Measurements from ENCODE around the gene ADGRB2. TPM values are rescaled to one million over a fixed set of nuclear protein-coding genes. Genes with fewer than 3 reads are reported as not detected.

ADGRB2 gene
- total and polyA plus RNA-seq, 2 experiments from 2014 or later = 0.51 to 3.6 TPM

- Histone ChIP-seq H3K27me3 (replicated peaks; ENCODE audit: insufficient read depth) (no peaks in the 10 kb centered on the region), H3K9me3 (ENCODE audit: low read depth) (no peaks in the 10 kb centered on the region), H3K36me3 (ENCODE audit: low read depth) (no peaks in the 10 kb centered on the region), H3K4me2 (ENCODE audit: unreplicated experiment) (no peak overlapping the region), H3K9me2 (ENCODE audit: insufficient read depth) (no peaks in the 10 kb centered on the region), H3K4me1 (ENCODE audit: insufficient read depth) (peaks cover 27% of the 10 kb centered on the region), H3K4me3 (no peak overlapping the region), H3K79me2 (ENCODE audit: insufficient read depth) (peaks cover 28% of the 10 kb centered on the region), H4K20me1 (ENCODE audit: insufficient read depth) (no peaks in the 10 kb centered on the region), H3K27ac (no peak overlapping the region), H3K9ac (no peak overlapping the region), H3F3A (ENCODE audit: insufficient read depth) (peaks cover 34% of the 10 kb centered on the region), H2AFZ (no peak overlapping the region)
- DNase-seq = no peak
- TF ChIP-seq EZH2 (IDR thresholded peaks at IDR 0.05; ENCODE audit: insufficient read depth, poor library complexity, severe bottlenecking) (no peak), EZH2phosphoT487 (IDR thresholded peaks at IDR 0.05; ENCODE audit: insufficient read depth, low read depth) (no peak)
- WGBS, 2 experiments (ENCODE audit: low coverage in 1 of 2, low lambda C conversion rate in 2 of 2, missing lambda C conversion rate in 2 of 2) = 93 to 98% methylated on average over 6 of the region's 6 CpGs
- in situ Hi-C loops (cut with MboI) = no loop called here
Observed at GRCh38 chr1:31793086-31793485, 28.9 kb upstream of the ADGRB2 start.

- peaks cover 30% of the 10 kb centered on the region for H3K4me1 ChIP-seq (ENCODE audit: insufficient read depth)
- H3K36me3 ChIP-seq (ENCODE audit: low read depth) = no peaks in the 10 kb centered on the region
- DNase-seq = no peak
Observed at GRCh38 chr1:31792541-31792940, 28.4 kb upstream of the ADGRB2 start.

GRCh38 chr1:31792116-31792515 is 28.0 kb upstream of the ADGRB2 start:
- in situ Hi-C loops (cut with MboI) = no loop called here
- DNase-seq = no peak
- Histone ChIP-seq H3K4me3 (no peak overlapping the region), H3K79me2 (ENCODE audit: insufficient read depth) (peaks cover 18% of the 10 kb centered on the region), H2AFZ (no peak overlapping the region), H3K27ac (no peak overlapping the region), H4K20me1 (ENCODE audit: insufficient read depth) (no peaks in the 10 kb centered on the region), H3K36me3 (ENCODE audit: low read depth) (no peaks in the 10 kb centered on the region), H3K4me1 (ENCODE audit: insufficient read depth) (peaks cover 31% of the 10 kb centered on the region), H3K4me2 (ENCODE audit: unreplicated experiment) (no peak overlapping the region), H3F3A (ENCODE audit: insufficient read depth) (peaks cover 34% of the 10 kb centered on the region), H3K9ac (no peak overlapping the region), H3K9me3 (ENCODE audit: low read depth) (no peaks in the 10 kb centered on the region), H3K9me2 (ENCODE audit: insufficient read depth) (no peaks in the 10 kb centered on the region), H3K27me3 (replicated peaks; ENCODE audit: insufficient read depth) (no peaks in the 10 kb centered on the region)
- 91% methylated on average over 10 to 11 of the region's 11 CpGs for WGBS, 2 experiments (ENCODE audit: low coverage in 1 of 2, low lambda C conversion rate in 2 of 2, missing lambda C conversion rate in 2 of 2)
- no peak for TF ChIP-seq EZH2 (IDR thresholded peaks at IDR 0.05; ENCODE audit: insufficient read depth, poor library complexity, severe bottlenecking)
- TF ChIP-seq EZH2phosphoT487 (IDR thresholded peaks at IDR 0.05; ENCODE audit: insufficient read depth, low read depth) = no peak

More at GRCh38 chr1:31792541-31792940, 28.4 kb upstream of the ADGRB2 start:
- Histone ChIP-seq H3K79me2 (ENCODE audit: insufficient read depth) (peaks cover 22% of the 10 kb centered on the region), H3K9ac (no peak overlapping the region), H3F3A (ENCODE audit: insufficient read depth) (peaks cover 34% of the 10 kb centered on the region), H3K4me3 (no peak overlapping the region), H3K27me3 (replicated peaks; ENCODE audit: insufficient read depth) (no peaks in the 10 kb centered on the region), H2AFZ (no peak overlapping the region), H4K20me1 (ENCODE audit: insufficient read depth) (no peaks in the 10 kb centered on the region), H3K4me2 (ENCODE audit: unreplicated experiment) (no peak overlapping the region), H3K9me3 (ENCODE audit: low read depth) (no peaks in the 10 kb centered on the region), H3K27ac (no peak overlapping the region), H3K9me2 (ENCODE audit: insufficient read depth) (no peaks in the 10 kb centered on the region)
- WGBS, 2 experiments (ENCODE audit: low coverage in 1 of 2, low lambda C conversion rate in 2 of 2, missing lambda C conversion rate in 2 of 2) = 86 to 95% methylated on average over 4 of the region's 4 CpGs
- TF ChIP-seq EZH2phosphoT487 (IDR thresholded peaks at IDR 0.05; ENCODE audit: insufficient read depth, low read depth) = no peak
- TF ChIP-seq EZH2 (IDR thresholded peaks at IDR 0.05; ENCODE audit: insufficient read depth, poor library complexity, severe bottlenecking) = no peak
- in situ Hi-C loops (cut with MboI) = no loop called here

GRCh38 chr1:31791131-31791858 is 27.2 kb upstream of the ADGRB2 start:
- Histone ChIP-seq H3K4me1 (ENCODE audit: insufficient read depth) (peaks cover 24% of the 10 kb centered on the region), H2AFZ (no peak overlapping the region), H4K20me1 (ENCODE audit: insufficient read depth) (no peaks in the 10 kb centered on the region), H3K27me3 (replicated peaks; ENCODE audit: insufficient read depth) (no peaks in the 10 kb centered on the region), H3K27ac (no peak overlapping the region), H3K79me2 (ENCODE audit: insufficient read depth) (peaks cover 10% of the 10 kb centered on the region), H3F3A (ENCODE audit: insufficient read depth) (peaks cover 26% of the 10 kb centered on the region), H3K4me3 (no peak overlapping the region), H3K4me2 (ENCODE audit: unreplicated experiment) (no peak overlapping the region), H3K36me3 (ENCODE audit: low read depth) (no peaks in the 10 kb centered on the region), H3K9me3 (ENCODE audit: low read depth) (no peaks in the 10 kb centered on the region), H3K9me2 (ENCODE audit: insufficient read depth) (no peaks in the 10 kb centered on the region), H3K9ac (no peak overlapping the region)
- WGBS, 2 experiments (ENCODE audit: low coverage in 1 of 2, low lambda C conversion rate in 2 of 2, missing lambda C conversion rate in 2 of 2) = 89 to 94% methylated on average over 13 of the region's 13 CpGs
- in situ Hi-C loops (cut with MboI) = no loop called here
- no peak for DNase-seq
- TF ChIP-seq EZH2 (IDR thresholded peaks at IDR 0.05; ENCODE audit: insufficient read depth, poor library complexity, severe bottlenecking) (no peak), EZH2phosphoT487 (IDR thresholded peaks at IDR 0.05; ENCODE audit: insufficient read depth, low read depth) (no peak)

Data from GM23248 (cell line).